Iris pigment epithelial cell (primary cell): ENCODE results near the gene LY6G6F.
"Not testable (repeated sequence)": the region's sequence is repeated elsewhere in the genome, so short reads cannot be mapped to it uniquely, and the experiment has no call there.

Experiments
- DNase-seq: peaks from one replicate; pipeline ENCODE4 v3.0.0-alpha.2; 2011; ENCODE audit warnings: low read depth

LY6G6F gene

DNA sequence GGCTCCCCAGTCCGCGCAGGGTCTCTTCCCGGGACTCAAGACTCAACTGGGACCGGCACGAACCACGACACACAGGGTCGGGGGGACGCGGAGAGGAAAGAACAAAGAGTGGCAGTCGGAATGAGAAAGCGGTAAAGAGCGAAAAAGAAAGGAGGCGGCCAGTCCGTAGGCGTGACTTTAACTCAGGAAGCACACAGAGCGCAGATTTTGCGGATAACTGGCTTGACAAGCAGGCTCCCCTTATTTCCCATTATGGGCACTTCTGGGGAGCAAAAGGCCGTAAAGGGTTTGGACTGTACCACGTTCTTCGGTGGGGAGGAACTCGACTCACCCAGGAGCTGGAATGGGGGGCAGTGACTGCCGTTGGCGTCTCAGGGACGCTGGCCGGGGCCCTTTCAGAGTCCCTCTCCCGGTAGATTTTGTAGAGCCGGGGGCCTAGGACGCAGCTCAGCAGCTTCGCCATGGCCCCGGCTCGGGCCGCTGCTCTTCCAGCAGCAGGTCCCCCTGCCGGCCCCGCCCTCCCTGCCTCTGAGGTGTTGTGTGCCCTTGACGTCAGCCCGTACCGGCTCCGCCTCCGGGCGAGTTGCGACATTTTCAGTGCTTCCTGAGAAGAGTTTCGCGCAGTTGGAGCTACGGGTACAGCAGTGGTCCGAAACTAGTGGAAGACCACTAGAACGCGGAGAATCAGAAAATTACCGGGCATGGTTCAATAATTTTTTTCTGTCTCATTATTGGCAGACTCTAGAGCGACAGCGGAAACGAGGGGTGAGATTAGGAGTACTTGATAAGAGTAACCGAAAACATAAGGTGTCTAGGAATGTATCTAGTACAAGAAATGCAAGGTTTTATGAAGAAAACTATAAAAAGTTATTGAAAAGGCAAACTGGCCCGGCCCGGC lies 3.6 kb upstream of the LY6G6F start, which contains the start of gene ABHD16A:
ABHD16A (minus strand) TSS at position 506 of the 898 bp plus-strand sequence; CDS start at position 463, 43 bp downstream.
- peak; percentile 99 for DNase-seq

DNA sequence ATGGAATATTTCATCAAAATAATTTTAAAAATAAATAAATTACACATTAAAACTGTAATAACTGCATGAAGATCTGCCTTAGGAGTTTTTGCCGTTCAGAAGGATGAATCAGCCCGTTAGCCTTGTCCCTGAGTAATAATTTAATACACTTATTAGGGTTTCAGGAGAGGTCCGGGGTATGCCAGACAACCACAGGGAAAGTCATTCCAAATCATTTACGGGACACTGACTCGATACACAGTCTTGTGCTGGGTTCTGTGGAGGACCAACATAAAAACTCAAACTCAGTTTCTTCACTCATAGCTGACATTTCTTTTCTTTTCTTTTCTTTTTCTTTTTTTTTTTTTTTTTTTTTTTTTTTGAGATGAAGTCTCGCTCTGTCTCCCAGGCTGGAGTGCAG lies 735 bp upstream of the LY6G6F start:
- DNase-seq = no peak

DNA sequence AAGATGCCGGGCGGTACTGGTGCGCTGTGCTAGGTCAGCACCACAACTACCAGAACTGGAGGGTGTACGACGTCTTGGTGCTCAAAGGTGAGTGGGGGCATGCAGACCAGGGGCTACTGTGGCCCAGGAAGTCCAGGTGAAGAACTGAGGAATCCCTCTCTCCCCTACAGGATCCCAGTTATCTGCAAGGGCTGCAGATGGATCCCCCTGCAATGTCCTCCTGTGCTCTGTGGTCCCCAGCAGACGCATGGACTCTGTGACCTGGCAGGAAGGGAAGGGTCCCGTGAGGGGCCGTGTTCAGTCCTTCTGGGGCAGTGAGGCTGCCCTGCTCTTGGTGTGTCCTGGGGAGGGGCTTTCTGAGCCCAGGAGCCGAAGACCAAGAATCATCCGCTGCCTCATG lies 1.0 kb downstream of the LY6G6F start:
- no peak for DNase-seq

DNA sequence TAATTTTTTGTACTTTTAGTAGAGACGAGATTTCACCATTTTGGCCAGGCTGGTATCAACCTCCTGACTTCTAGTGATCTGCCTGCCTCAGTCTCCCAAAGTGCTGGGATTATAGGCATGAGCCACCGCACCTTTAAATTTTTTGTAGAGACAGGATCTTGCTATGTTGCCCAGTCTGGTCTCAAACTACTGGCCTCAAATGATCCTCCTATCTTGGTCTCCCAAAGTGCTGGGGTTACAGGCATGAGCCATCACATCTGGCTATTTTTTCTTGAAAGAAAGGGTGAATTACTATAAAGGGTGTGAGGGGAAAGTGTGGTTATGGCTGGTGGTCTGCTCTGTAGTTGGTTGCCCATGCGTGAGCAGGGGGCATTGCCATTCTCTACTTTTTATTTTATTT lies 1.6 kb downstream of the LY6G6F start:
- DNase-seq = no peak

DNA sequence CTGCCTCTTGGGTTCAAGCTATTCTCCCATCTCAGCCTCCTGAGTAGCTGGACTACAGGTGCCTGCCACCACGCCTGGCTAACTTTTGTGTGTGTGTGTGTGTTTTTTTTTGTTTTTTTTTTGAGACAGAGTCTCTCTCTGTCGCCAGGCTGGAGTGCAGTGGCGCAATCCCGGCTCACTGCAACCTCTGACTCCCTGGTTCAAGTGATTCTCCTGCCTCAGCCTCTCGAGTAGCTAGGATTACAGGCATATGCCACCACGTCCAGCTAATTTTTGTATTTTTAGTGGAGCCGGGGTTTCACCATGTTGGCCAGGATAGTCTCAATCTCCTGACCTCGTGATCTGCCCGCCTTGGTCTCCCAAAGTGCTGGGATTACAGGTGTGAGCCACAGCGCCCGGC lies 2.5 kb downstream of the LY6G6F start:
- DNase-seq = not testable (repeated sequence)

DNA sequence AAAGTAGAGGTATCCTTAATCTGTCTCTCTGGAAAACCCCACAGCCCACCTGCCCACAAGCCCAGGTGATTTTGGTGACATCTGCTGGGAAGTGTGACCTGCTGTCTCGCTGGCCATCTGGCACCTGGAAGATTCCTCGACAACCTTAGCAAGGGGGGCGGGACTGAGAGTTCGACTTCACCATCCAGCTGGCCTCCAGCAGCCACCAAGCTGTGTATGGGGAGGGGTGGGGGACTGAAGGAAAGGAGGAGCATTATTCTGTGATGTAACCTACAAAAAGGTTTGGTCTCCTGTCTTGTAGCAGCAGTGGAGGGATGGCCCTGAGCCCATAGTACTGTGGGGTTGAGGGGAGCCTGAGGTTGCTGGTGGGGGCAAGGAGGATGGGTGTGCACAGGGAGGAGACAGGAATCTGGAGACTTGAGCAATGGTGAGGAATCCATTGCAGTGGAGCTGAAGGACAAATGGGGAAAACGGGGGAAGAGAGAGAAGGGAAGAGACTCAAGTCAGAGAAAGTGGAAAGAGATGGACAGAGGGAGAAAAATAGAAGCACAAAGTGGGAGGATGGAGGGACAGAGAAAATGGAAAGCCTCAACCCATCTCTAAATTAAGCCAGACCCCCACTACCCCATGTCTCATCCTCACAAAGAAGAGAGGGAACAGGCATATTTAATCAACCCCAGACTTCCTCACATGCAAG lies 4.0 kb downstream of the LY6G6F start:
- DNase-seq = no peak

DNA sequence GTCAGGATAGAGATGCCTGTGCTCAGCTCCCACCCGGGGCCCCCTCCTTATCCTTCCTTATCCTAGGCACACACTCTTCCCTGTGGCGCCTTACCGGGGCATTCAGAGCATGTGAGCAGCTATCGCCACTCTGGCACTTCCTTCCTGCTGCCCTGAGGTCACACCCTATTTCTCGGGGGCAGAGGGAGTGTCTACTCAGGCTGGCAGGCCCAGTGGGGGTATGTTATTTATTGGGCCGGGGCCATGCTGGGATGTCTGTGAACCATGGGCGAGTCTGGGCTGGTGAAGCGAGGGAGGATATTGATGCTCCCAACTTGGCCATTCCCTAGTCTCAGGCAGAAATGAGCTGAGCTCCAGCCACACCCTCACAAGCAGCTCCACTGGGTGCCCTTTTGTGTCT lies 4.6 kb downstream of the LY6G6F start:
- DNase-seq = no peak

DNA sequence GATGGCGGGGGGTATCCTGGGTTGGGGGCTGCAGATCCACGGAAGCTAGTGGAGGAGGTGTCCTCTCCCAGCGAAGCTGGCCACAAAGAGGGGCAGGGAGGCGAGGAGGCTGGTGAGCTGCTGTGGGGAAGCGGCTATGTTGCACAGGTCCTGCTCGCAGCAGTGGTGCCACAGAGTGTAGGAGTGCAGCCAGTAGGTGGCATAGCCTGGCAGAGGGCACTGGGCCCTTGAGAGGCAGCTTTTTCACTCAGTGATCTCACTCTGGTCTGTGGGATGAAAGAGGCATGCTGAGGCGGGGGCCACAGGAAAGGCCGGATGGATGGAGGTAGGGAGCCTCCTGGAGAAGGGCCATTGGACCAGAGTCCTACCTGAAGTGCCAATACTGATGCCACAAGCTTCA lies 5.6 kb downstream of the LY6G6F start:
- DNase-seq = no peak

DNA sequence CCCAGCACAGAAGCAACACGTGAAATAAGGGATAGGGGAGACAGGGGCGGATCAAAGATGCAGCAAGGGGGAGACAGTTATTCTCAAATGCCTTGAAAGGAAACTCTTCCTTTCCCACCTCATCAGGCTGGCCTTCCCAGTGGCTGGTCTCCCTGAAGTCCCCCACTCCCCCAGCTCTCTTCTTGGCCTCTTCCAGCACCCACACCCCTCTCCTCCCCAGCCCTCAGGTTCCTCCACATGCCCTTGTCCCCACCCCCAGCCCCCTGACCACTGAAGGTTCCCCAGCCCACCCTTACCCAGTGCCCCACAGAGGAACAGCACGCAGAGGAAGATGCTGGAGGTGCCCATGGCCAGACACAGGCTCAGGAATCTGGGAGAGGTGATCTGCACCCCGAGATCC lies 6.8 kb downstream of the LY6G6F start:
- no peak for DNase-seq

DNA sequence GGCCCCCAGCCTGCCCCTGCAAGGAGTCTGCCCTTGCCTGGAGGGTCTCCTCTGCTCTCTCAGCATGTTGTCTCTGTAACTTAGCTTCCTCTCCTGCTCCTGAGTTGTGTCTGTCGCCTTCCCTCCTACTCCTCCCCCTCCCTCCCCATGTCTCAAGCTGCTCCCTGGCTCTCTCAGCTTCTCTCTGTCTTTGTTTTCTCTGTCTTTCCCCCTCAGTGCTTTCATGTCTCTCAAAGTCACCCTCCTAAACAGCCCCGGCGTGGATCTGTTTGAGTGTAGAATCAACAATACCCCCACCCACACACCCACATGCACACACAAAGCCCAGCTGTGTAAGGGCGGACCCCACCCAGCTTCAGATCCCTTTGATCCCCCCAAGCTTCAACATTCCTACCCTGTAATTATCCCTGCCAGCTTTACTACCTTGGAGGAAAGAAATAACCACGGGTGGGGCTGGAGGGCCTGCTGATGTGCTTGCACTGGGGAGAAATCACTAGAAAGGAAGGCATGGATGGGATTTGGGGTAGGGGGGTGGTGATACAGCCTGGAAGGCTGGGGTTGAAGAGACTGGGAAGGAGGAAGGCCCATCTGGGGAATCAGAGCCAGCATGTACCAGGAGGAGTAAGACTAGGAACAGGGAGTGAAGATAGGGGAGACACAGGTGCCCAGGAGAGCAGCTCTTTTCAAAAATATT lies 7.5 kb downstream of the LY6G6F start:
- no peak for DNase-seq

DNA sequence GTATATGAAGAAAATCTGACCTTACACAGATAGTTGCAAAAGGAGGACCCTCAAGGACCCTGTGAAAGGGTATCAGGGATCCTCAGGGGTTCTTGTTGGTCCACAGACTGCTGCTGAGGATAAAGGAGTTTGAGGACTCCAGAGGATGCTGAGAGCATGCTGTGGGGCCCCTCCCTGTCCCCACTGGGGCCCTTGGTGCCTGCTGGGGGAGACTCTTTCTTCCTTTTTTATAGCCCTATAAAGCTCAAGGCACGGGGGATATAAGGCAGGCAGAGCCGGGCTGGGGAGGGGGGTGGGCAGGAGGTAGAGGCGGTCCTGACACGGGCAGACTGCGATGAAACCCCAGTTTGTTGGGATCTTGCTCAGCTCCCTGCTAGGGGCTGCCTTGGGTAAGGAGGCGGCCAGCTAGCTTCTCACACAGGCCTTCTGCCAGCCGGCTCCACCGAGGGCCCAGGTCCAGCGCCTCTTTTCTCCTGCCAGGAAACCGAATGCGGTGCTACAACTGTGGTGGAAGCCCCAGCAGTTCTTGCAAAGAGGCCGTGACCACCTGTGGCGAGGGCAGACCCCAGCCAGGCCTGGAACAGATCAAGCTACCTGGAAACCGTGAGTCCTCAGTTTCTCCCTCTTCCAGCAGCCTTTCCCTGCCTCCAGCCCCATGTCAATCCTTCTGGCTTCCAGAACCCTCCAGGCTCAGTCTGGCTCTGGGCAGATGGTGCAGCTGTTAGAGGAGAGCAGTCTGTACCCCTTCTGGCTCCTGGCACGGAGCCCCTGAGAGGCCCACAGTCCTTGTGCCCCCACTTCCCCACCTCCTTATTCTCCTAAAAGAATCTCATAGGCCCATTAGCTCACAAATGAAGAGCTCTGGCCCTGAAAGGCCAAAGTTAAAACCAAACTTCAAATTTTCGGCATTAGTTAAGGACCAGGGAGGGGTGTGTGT lies 8.6 kb downstream of the LY6G6F start, which contains the start of gene LY6G6D:
LY6G6D (plus strand) TSS at position 327 of the 937 bp plus-strand sequence; CDS start at position 335, 8 bp downstream.
- DNase-seq = no peak

DNA sequence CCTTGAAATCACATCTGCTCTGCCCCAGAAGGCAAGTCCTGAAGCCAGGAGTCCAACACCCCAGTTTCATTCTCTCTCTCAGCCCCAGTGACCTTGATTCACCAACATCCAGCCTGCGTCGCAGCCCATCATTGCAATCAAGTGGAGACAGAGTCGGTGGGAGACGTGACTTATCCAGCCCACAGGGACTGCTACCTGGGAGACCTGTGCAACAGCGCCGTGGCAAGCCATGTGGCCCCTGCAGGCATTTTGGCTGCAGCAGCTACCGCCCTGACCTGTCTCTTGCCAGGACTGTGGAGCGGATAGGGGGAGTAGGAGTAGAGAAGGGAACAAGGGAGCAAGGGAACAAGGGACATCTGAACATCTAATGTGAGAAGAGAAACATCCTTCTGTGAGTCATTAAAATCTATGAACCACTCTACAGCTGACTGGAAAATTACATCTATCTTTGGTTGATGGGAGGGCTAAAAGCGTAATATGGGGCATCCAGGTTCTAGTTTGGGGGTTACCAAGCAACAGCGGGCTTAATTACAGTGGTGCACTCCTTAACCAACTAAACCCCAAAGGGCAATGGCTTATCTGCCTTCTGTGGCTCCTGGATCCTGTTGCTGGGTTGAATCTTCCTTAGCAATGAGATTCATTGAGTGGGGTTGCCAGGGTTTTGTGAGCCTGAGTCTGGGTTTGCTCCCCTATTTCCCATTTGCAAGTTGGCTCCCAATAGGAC lies 11.0 kb downstream of the LY6G6F start:
- DNase-seq = no peak

DNA sequence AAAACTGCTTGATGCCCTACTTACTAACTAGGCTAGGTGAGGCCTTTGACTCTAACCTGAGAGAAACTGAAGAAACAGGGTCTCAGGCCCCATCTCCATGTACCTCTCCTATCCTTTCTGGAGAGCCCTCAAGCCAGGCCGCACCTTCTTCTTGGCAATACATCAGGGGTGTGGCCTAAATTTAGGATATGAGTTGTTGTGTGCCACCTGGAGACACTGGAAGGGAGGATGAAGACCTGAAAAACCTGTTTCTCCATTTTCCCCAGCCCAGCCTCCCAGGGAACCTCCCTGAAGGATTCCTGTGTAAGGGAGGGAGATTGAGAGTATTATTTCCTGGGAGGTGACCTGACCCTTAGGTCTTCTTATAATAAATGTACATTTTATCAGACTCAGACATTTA lies 11.6 kb downstream of the LY6G6F start:
- DNase-seq = no peak

DNA sequence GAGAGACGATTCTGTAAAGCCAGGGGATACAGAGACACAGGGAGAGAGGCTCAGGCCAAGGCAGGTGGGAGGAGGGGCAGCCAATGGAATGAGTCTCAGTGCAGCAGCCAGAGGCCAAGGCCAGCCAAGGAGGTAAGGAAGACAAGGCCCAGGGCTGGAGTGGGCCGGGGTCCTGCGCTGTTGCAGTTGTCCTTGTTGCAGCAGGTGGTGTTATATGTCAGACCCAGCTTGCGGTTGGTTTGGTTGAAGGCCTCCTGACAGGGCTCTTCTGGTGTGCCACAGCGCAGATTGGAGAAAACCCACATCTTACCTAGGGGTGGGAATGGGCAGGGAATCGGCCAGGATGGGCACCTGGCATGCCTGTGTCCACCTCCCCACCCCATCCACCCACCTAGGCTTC lies 12.3 kb downstream of the LY6G6F start:
- DNase-seq = no peak

DNA sequence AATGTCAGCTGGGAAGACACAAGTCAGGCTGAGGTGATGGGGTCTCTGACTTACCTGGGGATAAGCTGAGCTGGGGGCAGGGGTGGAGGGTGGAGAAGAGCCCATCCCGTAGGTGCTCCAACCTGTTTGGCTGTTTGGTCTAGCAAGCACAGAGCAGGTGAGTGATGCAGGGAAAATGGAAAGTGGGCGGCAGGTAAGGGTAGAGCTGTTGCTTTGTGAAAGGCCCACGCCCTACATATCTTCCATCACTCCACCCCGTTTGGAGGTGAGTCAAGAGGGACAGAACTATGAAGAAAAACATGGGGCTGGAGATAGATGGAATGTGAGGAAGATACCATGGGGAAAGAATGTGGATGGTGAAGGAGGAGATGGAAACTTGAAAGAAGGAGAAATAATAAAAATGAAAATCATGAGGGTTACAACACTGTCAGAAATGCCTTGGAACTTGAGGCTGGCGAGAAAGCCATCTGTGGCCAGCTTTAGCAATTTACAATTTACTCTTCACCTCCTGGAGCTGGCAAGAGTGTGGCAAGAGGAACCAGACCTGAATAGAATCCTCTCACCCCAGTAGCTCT lies 13.6 kb downstream of the LY6G6F start:
- DNase-seq = no peak

DNA sequence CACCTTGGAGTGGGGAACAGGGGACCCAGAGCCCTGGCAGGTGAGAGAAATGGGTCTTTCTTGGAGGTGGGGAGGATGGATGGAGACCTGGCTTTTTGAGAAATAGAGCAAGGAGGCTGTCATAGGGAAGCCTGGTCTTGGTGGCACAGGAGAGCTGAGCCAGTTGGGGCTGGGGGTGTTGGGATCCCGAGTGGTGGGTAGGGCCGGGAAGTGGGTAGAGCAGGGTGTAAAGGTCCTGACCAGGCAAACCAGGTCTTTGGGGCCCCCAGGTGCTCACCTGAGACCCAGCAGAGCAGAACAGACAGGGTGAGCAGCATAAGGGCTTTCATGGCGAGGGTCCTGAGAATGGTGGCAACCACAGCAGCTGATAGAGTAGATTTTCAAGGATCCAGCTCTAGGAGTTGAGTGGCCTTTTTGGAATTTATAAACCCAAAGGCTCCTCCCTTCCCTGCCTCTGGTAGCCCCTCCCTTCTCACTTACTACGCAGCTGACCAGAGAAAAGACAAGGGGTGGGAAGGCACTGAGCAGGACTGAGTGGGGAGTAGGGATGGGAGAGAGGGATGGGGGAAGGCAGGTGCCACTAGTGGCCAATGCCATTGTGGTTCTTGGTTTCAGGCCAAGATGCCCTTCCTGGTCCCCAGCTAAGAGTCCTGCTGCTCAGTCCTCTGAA lies 14.8 kb downstream of the LY6G6F start, which contains the start of gene LY6G6C:
LY6G6C (minus strand) TSS at position 396 of the 670 bp plus-strand sequence; CDS start at position 329, 67 bp downstream.
- DNase-seq = no peak

DNA sequence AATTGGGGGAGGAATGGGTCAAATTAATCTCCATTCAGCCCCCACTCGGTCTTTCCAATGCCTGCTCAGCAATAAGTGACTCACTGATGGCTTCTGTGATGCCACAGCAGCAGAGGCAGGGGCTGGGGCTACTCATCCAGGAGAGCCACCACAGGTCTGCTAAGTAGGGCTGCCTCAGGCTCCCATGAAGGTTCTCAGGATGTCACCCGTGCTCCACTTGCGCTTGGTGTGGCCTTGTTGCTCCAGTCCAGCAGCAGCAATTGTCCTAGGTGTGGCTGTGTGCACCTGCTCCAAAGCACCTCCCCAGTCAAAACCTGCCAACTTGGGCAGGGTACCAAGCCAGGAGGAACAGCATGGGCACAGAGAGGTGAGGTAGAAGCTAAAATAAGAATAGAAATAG lies 15.5 kb downstream of the LY6G6F start:
- DNase-seq = no peak

DNA sequence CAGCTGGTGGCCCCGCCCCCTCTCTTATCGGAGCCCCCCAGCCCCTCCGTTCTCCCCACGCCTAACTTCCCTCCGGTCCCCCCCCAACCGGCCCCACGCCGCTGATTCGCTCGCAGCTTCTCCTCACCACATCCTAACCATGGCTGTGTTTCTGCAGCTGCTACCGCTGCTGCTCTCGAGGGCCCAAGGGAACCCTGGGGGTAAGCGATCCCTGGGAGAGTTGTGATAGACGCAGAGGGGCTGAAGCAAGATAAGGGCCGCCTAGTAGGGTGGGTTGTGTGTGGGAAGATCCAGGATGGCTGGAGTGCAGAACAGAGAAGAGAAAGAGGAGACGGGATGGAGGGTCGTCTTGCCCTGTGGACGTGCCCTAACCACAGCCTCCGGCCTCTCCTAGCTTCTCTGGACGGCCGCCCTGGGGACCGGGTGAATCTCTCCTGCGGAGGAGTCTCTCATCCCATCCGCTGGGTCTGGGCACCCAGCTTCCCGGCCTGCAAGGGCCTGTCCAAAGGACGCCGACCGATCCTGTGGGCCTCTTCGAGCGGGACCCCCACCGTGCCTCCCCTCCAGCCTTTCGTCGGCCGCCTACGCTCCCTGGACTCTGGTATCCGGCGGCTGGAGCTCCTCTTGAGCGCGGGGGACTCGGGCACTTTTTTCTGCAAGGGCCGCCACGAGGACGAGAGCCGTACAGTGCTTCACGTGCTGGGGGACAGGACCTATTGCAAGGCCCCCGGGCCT lies 16.7 kb downstream of the LY6G6F start, which contains the start of gene MPIG6B:
MPIG6B (plus strand) TSS at position 129 of the 735 bp plus-strand sequence; CDS start at position 140, 11 bp downstream.
- no peak for DNase-seq
